Heart right ventricle (tissue), 16 donors: Measurements from ENCODE around the gene GAREM1. TPM values are rescaled to one million over a fixed set of nuclear protein-coding genes. Genes with fewer than 3 reads are reported as not detected.

ENCODE experiments used
- ATAC-seq, 8 donors: fragments of 200-7000 bp; cut with Tn5 transposase; one replicate each; pipeline ENCODE4 v1.9.1; 2020; ENCODE audit warnings: mild to moderate bottlenecking in 8 of 8, moderate library complexity in 8 of 8, moderate number of reproducible peaks in 1 of 8
- DNase-seq, 2 donors: peaks; one replicate each; pipeline ENCODE4 v3.0.0-alpha.2; 2020
- H3K27ac ChIP-seq, 10 donors: fragments of 200-600 bp; sonication (generic) in 2 of 10; one replicate each; pipeline versions ENCODE4 v1.5.0 to v1.8.0; 2020 to 2022; ENCODE audit warnings: mild to moderate bottlenecking in 3 of 10
- H3K27me3 ChIP-seq, 7 donors: fragments of 200-600 bp; one replicate each; pipeline ENCODE4 v1.8.0; 2021 to 2022; ENCODE audit warnings: mild to moderate bottlenecking in 2 of 7
- H3K36me3 ChIP-seq, 9 donors: fragments of 200-600 bp; sonication (generic) in 1 of 9; one replicate each; pipeline versions ENCODE4 v1.5.0 to v1.8.0; 2020 to 2022; ENCODE audit warnings: mild to moderate bottlenecking in 2 of 9
- H3K4me1 ChIP-seq, 9 donors: fragments of 200-600 bp; sonication (generic) in 1 of 9; one replicate each; pipeline versions ENCODE4 v1.5.0 to v1.8.0; 2020 to 2022; ENCODE audit warnings: mild to moderate bottlenecking in 4 of 9
- H3K4me3 ChIP-seq, 10 donors: fragments of 200-600 bp; sonication (generic) in 2 of 10; one replicate each; pipeline versions ENCODE4 v1.5.0 to v1.8.0; 2020 to 2022; ENCODE audit warnings: mild to moderate bottlenecking in 7 of 10, moderate library complexity in 2 of 10
- H3K9me3 ChIP-seq, 11 donors: fragments of 200-600 bp in 10 of 11; sonication (generic) in 2 of 11; one replicate each; pipeline versions ENCODE4 v1.5.0 to v1.8.0; 2013 to 2022; ENCODE audit warnings: mild to moderate bottlenecking in 2 of 11, control low read depth in 1 of 11, moderate library complexity in 1 of 11
- WGBS, 2 donors: extraction: QIAGEN DNeasy Blood & Tissue Kit; methylation state at CpG; one replicate each; pipeline ENCODE4 v1.1.7; 2013; ENCODE audit warnings: inconsistent platforms in 1 of 2; 5-methylcytosine and 5-hydroxymethylcytosine counted together
- intact Hi-C, 10 donors: fragments of 100-400 bp; cut with DNase I; formaldehyde crosslinking; loops; one replicate each; pipeline versions ENCODE4 v1.11.1 to v1.14.2; 2022
- polyA plus RNA-seq, 2 donors: library from polyadenylated mRNA; stranded (reverse); fragments of 200-250 nt; gene quantifications; one replicate each; pipeline ENCODE4 v1.2.3, GENCODE V29; 2013
- total RNA-seq, 10 donors: library from RNA; stranded (reverse); fragmentation: NEBNext Ultra II Directional in 3 of 10; extraction: Animal tissue kit (Norgen Biotek cat#: 25700) in 3 of 10; gene quantifications; one replicate each; pipeline versions ENCODE4 v1.2.1 to v1.2.4, GENCODE V29; 2021 to 2023
- TF ChIP-seq, protein P1 (sequence below), 9 donors: fragments of 200-600 bp; sonication (generic) in 2 of 9; IDR thresholded peaks; one replicate each; pipeline versions ENCODE4 v1.5.0 to v1.8.0; 2021 to 2022; ENCODE audit warnings: antibody characterized with exemption in 9 of 9, mild to moderate bottlenecking in 5 of 9, moderate library complexity in 1 of 9
- donor health status: Arrhythmogenic right ventricular cardiomyopathy.
- donor health status: ischemic (EF 13 %, LVEDD 7.1; RV severe dilation, severe dysfunction).
- donor health status: healthy with polysubstance abuse.
- donor health status: DM: no; HTN: yes; CAD: no.
- donor health status: DM: no; HTN: no; CAD: no.
- donor health status: ischemic (EF 25% LVEDD 6.9; RV normal size, moderate dysfunction).
- donor health status: ischemic (EF 25% LVEDD 5.7; RV mildly dilated, moderate dysfunction).
- donor health status: healthy.
- donor health status: DM: yes; HTN: yes; CAD: no.
- donor health status: Ischemic cardiomyopathy.
- donor health status: ischemic (EF 35%, LVEDD 5.7; RV mildly dilated, moderate dysfunction).
- donor health status: nonischemic (EF 11% LVEDD 7.7; RV severe dilation, severe dysfunction).
- donor health status: DM: yes; HTN: yes; CAD: no.
- donor health status: PGD.
- donor health status: ischemic (EF 29% LVEDD 5.4; RV normal size, mild dysfunction).
- donor health status: nonischemic (EF 23%, LVEDD 6.1; RV moderate dilation, normal function).

Gene GAREM1
- total and polyA plus RNA-seq, 12 donors = 2.4 to 26.1 (median 13.4) TPM

DNA sequence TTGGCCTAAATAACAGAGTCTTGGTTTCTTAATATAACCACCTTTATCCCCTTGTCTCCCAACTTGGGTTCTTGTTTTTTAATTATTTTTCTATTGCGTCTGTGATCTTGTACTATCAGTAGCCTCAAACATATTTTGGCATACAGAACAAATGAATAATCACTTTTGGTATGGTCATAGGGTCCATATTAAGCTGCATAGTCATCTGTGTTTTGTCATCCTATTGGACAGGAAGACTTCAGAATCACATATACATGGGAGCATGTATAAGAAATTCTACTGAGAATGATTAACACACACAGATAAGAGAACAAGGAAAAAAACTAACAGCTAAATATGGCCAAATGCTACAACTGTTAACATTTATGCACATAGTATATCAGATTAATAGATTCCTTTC is 154.8 kb downstream of the GAREM1 start:
- DNase-seq = no peak
- 53 to 62% methylated on average over 1 of the region's 1 CpG for WGBS, 2 donors
- TF ChIP-seq, protein P1, sequence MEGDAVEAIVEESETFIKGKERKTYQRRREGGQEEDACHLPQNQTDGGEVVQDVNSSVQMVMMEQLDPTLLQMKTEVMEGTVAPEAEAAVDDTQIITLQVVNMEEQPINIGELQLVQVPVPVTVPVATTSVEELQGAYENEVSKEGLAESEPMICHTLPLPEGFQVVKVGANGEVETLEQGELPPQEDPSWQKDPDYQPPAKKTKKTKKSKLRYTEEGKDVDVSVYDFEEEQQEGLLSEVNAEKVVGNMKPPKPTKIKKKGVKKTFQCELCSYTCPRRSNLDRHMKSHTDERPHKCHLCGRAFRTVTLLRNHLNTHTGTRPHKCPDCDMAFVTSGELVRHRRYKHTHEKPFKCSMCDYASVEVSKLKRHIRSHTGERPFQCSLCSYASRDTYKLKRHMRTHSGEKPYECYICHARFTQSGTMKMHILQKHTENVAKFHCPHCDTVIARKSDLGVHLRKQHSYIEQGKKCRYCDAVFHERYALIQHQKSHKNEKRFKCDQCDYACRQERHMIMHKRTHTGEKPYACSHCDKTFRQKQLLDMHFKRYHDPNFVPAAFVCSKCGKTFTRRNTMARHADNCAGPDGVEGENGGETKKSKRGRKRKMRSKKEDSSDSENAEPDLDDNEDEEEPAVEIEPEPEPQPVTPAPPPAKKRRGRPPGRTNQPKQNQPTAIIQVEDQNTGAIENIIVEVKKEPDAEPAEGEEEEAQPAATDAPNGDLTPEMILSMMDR (IDR thresholded peaks at IDR 0.05) = no peak
- peaks cover 0 to 28% (median 8%) of the 10 kb centered on the region in 9 donors for H3K4me1 ChIP-seq
- no peak overlapping the region for H3K27ac ChIP-seq
- intact Hi-C loops = no loop called here
- no peaks in the 10 kb centered on the region for H3K9me3 ChIP-seq
- no peak for ATAC-seq
- no peaks in the 10 kb centered on the region for H3K36me3 ChIP-seq
- H3K27me3 ChIP-seq = no peaks in the 10 kb centered on the region
- H3K4me3 ChIP-seq = no peak overlapping the region

DNA sequence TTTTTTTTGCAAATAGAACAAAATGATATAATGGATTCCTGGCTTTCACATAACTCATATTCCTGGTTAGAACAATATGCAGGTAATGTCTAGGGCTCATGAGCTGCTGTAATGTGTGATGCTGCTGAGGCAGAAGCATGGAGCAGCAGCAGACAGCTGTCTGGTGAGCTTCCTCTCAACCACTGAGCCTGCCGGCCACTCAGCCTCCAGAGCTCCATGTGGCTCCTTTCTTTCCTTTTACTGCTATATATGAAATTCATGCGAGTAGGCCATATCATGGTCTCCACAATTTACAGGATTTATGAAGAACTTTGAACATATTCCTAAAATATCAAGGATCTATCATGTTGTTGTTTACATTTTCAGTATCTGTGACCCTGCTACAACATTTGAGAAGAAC is 159.9 kb downstream of the GAREM1 start:
- WGBS, 2 donors = 57 to 77% methylated on average over 2 of the region's 2 CpGs
- Histone ChIP-seq H3K9me3 (no peaks in the 10 kb centered on the region), H3K27ac (peak overlapping the region in 1 of 10 donors; percentile 16), H3K4me3 (no peak overlapping the region), H3K4me1 (peaks cover 0 to 19% (median 8%) of the 10 kb centered on the region in 9 donors), H3K27me3 (no peaks in the 10 kb centered on the region), H3K36me3 (no peaks in the 10 kb centered on the region)
- ATAC-seq (no peak), DNase-seq (no peak)
- TF ChIP-seq, protein P1 (IDR thresholded peaks at IDR 0.05) = no peak
- intact Hi-C loops = no loop called here

DNA sequence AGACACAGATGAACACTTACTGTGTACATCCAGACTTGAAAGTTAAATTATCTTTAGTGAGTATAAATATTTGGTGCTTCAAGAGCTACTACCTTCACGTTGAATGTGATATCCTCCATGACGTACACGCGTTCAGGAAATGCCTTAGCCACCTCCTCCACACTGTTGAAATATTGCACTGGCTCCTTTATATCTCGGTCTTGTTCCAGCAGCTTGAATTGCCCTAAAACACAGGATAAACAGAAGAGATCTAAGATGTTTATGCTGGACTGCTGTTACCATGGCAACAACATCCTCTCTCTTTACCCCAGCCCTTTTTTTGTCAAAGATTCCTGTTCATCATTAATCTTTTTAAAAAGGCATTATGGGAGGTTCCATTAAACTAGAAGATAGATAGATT is 160.6 kb downstream of the GAREM1 start:
- peak in 6 of 8 donors; percentile 35 to 61 (median 48) for ATAC-seq
- DNase-seq = no peak
- Histone ChIP-seq H3K27me3 (no peaks in the 10 kb centered on the region), H3K4me1 (peaks cover 0 to 19% (median 8%) of the 10 kb centered on the region in 9 donors), H3K4me3 (no peak overlapping the region), H3K9me3 (no peaks in the 10 kb centered on the region), H3K27ac (peak overlapping the region in 3 of 10 donors; percentile 9 to 52 (median 41)), H3K36me3 (no peaks in the 10 kb centered on the region)
- 31 to 41% methylated on average over 5 of the region's 5 CpGs for WGBS, 2 donors
- TF ChIP-seq, protein P1 (IDR thresholded peaks at IDR 0.05) = no peak
- intact Hi-C loops = no loop called here

DNA sequence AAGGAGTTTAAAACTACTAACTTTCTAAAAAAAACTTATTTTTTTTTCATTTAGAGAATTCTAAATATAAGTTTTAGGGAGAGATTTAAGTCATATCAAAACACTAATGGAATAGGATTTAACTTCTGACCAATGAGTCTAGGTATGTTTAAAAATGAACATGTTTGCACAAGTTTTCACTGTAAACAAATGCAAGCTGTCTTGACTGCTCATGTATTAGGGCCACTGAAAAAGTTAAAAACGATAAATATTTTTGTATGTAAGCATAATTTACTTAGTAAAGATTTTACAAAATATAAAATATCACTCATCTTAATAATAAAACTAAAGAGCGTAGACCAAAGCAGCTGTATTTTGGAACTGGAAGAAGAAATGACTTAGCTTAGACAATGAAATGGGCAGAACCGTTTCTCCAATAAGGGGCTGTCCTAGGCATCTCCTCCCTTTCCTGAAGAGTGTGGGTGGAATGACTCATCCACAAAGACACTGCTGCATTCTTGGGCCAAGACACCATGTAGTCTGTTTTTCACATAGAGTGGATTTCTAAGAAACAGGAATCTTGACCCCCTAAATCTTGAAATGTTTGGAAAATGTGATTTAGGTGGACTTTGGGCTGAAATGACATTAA is 162.1 kb downstream of the GAREM1 start:
- intact Hi-C loops = loop anchor here in 1 of 10 donors (10.0 kb wide), 1 partner anchor 66 kb away; no protein-coding TSS in a partner anchor
- peaks cover 0 to 19% (median 8%) of the 10 kb centered on the region in 9 donors for H3K4me1 ChIP-seq
- ATAC-seq (peak in 6 of 8 donors; percentile 81 to 93 (median 88)), DNase-seq (no peak)
- no peaks in the 10 kb centered on the region for H3K36me3 ChIP-seq
- no peaks in the 10 kb centered on the region for H3K9me3 ChIP-seq
- H3K4me3 ChIP-seq = no peak overlapping the region
- TF ChIP-seq, protein P1 (IDR thresholded peaks at IDR 0.05) = no peak
- 55 to 66% methylated on average over 3 of the region's 3 CpGs for WGBS, 2 donors
- H3K27ac ChIP-seq = peak overlapping the region in 5 of 10 donors; percentile 32 to 52 (median 38)
- H3K27me3 ChIP-seq = no peaks in the 10 kb centered on the region
